Panc1 (cell line): ENCODE results near the gene DENND6B. TPM values are rescaled to one million over a fixed set of nuclear protein-coding genes. Genes with fewer than 3 reads are reported as not detected.

Experiments
- ATAC-seq: fragments of 200-7000 bp; cut with Tn5 transposase; 2 replicates; pipeline ENCODE4 v1.9.1; 2020; ENCODE audit warnings: mild to moderate bottlenecking, moderate library complexity
- BruUV-seq: library from RNA; stranded (reverse); fragments of 400-500 nt; replicated peaks from 2 replicates; lab custom pipeline; 2021; lab: Mats Ljungman, UMichigan
- CTCF ChIA-PET: fragments of 300-600 bp; sonication (Branson Sonifier 250); formaldehyde crosslinking; loops from one replicate; lab custom pipeline; 2022; ENCODE audit warnings: antibody characterized with exemption; lab: Charles Lee
- POLR2A ChIA-PET: fragments of 300-600 bp; sonication (Branson Sonifier 250); formaldehyde crosslinking; loops from one replicate; lab custom pipeline; 2022; ENCODE audit warnings: antibody characterized with exemption; lab: Charles Lee
- DNase-seq: peaks from one replicate; pipeline ENCODE4 v3.0.0-alpha.2; 2010; ENCODE audit warnings: low read depth, low spot score
- H3K27ac ChIP-seq: 2 replicates; pipeline ENCODE4 v1.5.1; 2011; ENCODE audit warnings: mild to moderate bottlenecking, low read length, inconsistent platforms
- H3K27me3 ChIP-seq: fragments of 200-500 bp; sonication (Bioruptor generic); 2 replicates; pipeline ENCODE4 v1.6.0; 2014; ENCODE audit warnings: low read length, inconsistent platforms; ENCODE audit not compliant: control insufficient read depth, insufficient read depth
- H3K36me3 ChIP-seq: fragments of 200-500 bp; sonication (Bioruptor generic); 2 replicates; pipeline ENCODE4 v1.5.1; 2014; ENCODE audit warnings: inconsistent platforms, mild to moderate bottlenecking, low read length, moderate library complexity; ENCODE audit not compliant: control insufficient read depth, insufficient read depth
- H3K4me1 ChIP-seq: 2 replicates; pipeline ENCODE4 v1.5.1; 2011; ENCODE audit warnings: inconsistent platforms, mild to moderate bottlenecking, low read length, moderate library complexity; ENCODE audit not compliant: control insufficient read depth, insufficient read depth
- H3K4me3 ChIP-seq, 2 experiments: 2 replicates each; pipeline ENCODE4 v1.5.1; 2011 to 2012; ENCODE audit warnings: low read depth in 2 of 2, low read length in 2 of 2, mild to moderate bottlenecking in 2 of 2, inconsistent platforms in 1 of 2, moderate library complexity in 1 of 2
- H3K9me3 ChIP-seq: fragments of 200-500 bp; sonication (Bioruptor generic); 2 replicates; pipeline ENCODE4 v1.5.1; 2014; ENCODE audit warnings: low read depth, mild to moderate bottlenecking, inconsistent platforms, low read length, moderate library complexity; ENCODE audit not compliant: control insufficient read depth, insufficient read depth
- CTCF ChIP-seq: fragments of 450-650 bp; IDR thresholded peaks from 2 replicates; pipeline ENCODE4 v1.5.1; 2017; ENCODE audit warnings: mild to moderate bottlenecking
- POLR2AphosphoS5 ChIP-seq: IDR thresholded peaks from 2 replicates; pipeline ENCODE4 v1.6.1; 2012; ENCODE audit warnings: mild to moderate bottlenecking, low read depth, low read length, moderate library complexity
- REST ChIP-seq, 2 experiments: IDR thresholded peaks; 2 replicates each; pipeline ENCODE4 v1.6.1; 2011 to 2012; ENCODE audit warnings: low read depth in 2 of 2, control low read depth in 1 of 2, low read length in 1 of 2, mild to moderate bottlenecking in 1 of 2, moderate library complexity in 1 of 2; ENCODE audit not compliant: insufficient read depth in 1 of 2
- SIN3A ChIP-seq: IDR thresholded peaks from 2 replicates; pipeline ENCODE4 v1.6.1; 2012; ENCODE audit warnings: low read depth, mild to moderate bottlenecking, low read length, moderate library complexity, borderline replicate concordance; ENCODE audit not compliant: insufficient read depth
- TCF7L2 ChIP-seq: IDR thresholded peaks from 2 replicates; pipeline ENCODE4 v1.6.1; 2011; ENCODE audit warnings: mild to moderate bottlenecking, low read depth, low read length, inconsistent platforms
- in situ Hi-C: cut with HindIII; loops from 2 replicates; pipeline ENCODE4 v1.10.0; 2016; ENCODE audit warnings: low sequenced_read_pairs, low pct_unique_long_range_greater_than_20kb
- intact Hi-C: fragments of 100-400 bp; cut with micrococcal nuclease; formaldehyde crosslinking; loops from one replicate; pipeline ENCODE4 v1.10.0; 2022; ENCODE audit not compliant: unreplicated experiment
- total RNA-seq: library from RNA; stranded (reverse); gene quantifications from one replicate; pipeline ENCODE4 v1.2.1, GENCODE V29; 2021; ENCODE audit not compliant: unreplicated experiment

DENND6B gene
- total RNA-seq, 1 experiment from 2014 or later: 5.8 TPM

GRCh38 chr22:50289151-50289941, 37.5 kb downstream of the DENND6B start:
- intact Hi-C loops: no loop called here
- Histone ChIP-seq H3K4me3 (no peak overlapping the region), H3K36me3 (no peaks in the 10 kb centered on the region; the same call in 1 of the 2 replicates), H3K27me3 (no peaks in the 10 kb centered on the region), H3K27ac (no peak overlapping the region), H3K4me1 (peaks cover 15% of the 10 kb centered on the region), H3K9me3 (no peaks in the 10 kb centered on the region)
- CTCF ChIA-PET: no interaction called here
- ATAC-seq (no peak), DNase-seq (no peak)
- in situ Hi-C loops: no loop called here
- POLR2A ChIA-PET: no interaction called here
- BruUV-seq: no TSS peak
- TF ChIP-seq SIN3A (no peak), TCF7L2 (no peak), CTCF (no peak), REST (IDR thresholded peaks at IDR 0.05; ENCODE audit: insufficient read depth in 1 of 2, low read depth in 2 of 2, low read length in 1 of 2) (no peak), POLR2AphosphoS5 (no peak)

GRCh38 chr22:50287731-50288130, 39.1 kb downstream of the DENND6B start:
- ChIA-PET CTCF (interaction anchor here (0.5 kb wide), 1 partner anchor 16 kb away, joined by 3 read pairs; no protein-coding TSS in a partner anchor), POLR2A (no interaction called here)
- TF ChIP-seq POLR2AphosphoS5 (no peak), CTCF (no peak)
- ATAC-seq (no peak), DNase-seq (no peak)
- H3K4me3 ChIP-seq: no peak overlapping the region
- in situ Hi-C loops: no loop called here
- no peak overlapping the region for H3K27ac ChIP-seq
- H3K4me1 ChIP-seq: peaks cover 5% of the 10 kb centered on the region; the same call in 1 of the 2 replicates
- no peaks in the 10 kb centered on the region for H3K27me3 ChIP-seq
- no TSS peak for BruUV-seq
- H3K36me3 ChIP-seq: no peaks in the 10 kb centered on the region; the same call in 1 of the 2 replicates
- intact Hi-C loops: no loop called here
- no peaks in the 10 kb centered on the region for H3K9me3 ChIP-seq
